G401.6 (cell line): ENCODE data around the gene HES4.
"Not testable (repeated sequence)": the region's sequence is repeated elsewhere in the genome, so short reads cannot be mapped to it uniquely, and the experiment has no call there.

Experiments
- FAIRE-seq: peaks from 2 replicates; lab custom pipeline; 2012; peaks lifted over from hg19 to GRCh38; lab: Jason Lieb, UNC

Gene HES4

GRCh38 chr1:1017397-1018320, 17.8 kb upstream of the HES4 start:
- not testable (repeated sequence) for FAIRE-seq

- FAIRE-seq: no peak
Observed at GRCh38 chr1:1014799-1015681, 15.1 kb upstream of the HES4 start.

- FAIRE-seq: no peak
Observed at GRCh38 chr1:1013922-1014648, 14.2 kb upstream of the HES4 start.

GRCh38 chr1:1013105-1013921, 13.4 kb upstream of the HES4 start, which contains the start of gene ISG15:
Gene ISG15 (plus strand): TSS chr1:1013497. CDS start chr1:1013574, 77 bp downstream.
- FAIRE-seq: peak; percentile 85

GRCh38 chr1:1012736-1013104, 12.8 kb upstream of the HES4 start:
- not testable (repeated sequence) for FAIRE-seq

GRCh38 chr1:1011396-1011949, 11.6 kb upstream of the HES4 start:
- FAIRE-seq: no peak

GRCh38 chr1:1010131-1010530, 10.2 kb upstream of the HES4 start:
- FAIRE-seq: not testable (repeated sequence)

GRCh38 chr1:1006305-1007159, 6.6 kb upstream of the HES4 start:
- no peak for FAIRE-seq

- no peak for FAIRE-seq
Observed at GRCh38 chr1:1005774-1006304, 5.9 kb upstream of the HES4 start.

- FAIRE-seq: no peak
Observed at GRCh38 chr1:1004780-1005697, 5.1 kb upstream of the HES4 start.

GRCh38 chr1:1004420-1004779, 4.5 kb upstream of the HES4 start:
- FAIRE-seq: no peak

- FAIRE-seq: no peak
Observed at GRCh38 chr1:1003618-1004419, 3.9 kb upstream of the HES4 start.

- FAIRE-seq: no peak
Observed at GRCh38 chr1:1001057-1001783, 1.3 kb upstream of the HES4 start.

GRCh38 chr1:1000357-1001056, 610 bp upstream of the HES4 start:
- FAIRE-seq: peak; percentile 81

- no peak for FAIRE-seq
Observed at GRCh38 chr1:998995-999724, 737 bp downstream of the HES4 start.

- no peak for FAIRE-seq
Observed at GRCh38 chr1:998745-998994, 1.2 kb downstream of the HES4 start.
